MM.1S (cell line): ENCODE results near the gene CAPN12.

Source experiments
- CTCF ChIP-seq: fragments of 300-600 bp; sonication (generic); IDR thresholded peaks from 2 replicates; pipeline ENCODE4 v1.5.1; 2016; ENCODE audit warnings: antibody characterized with exemption, low read length, mixed read lengths
- EZH2 ChIP-seq: fragments of 300-600 bp; sonication (generic); optimal IDR thresholded peaks from 2 replicates; pipeline ENCODE3; 2017; ENCODE audit warnings: low read depth, mild to moderate bottlenecking, antibody characterized with exemption, low read length, mixed read lengths
- EZH2phosphoT487 ChIP-seq: fragments of 300-600 bp; sonication (generic); IDR thresholded peaks from 2 replicates; pipeline ENCODE4 v1.6.1; 2018; ENCODE audit warnings: antibody characterized with exemption, low read length

GRCh38 chr19:38697641-38698071 lies 46.6 kb downstream of the CAPN12 start:
- TF ChIP-seq CTCF, result no peak
- TF ChIP-seq EZH2, result no peak
- no peak for TF ChIP-seq EZH2phosphoT487
